ENCODE results near the gene GSE1.

GSE1 gene

DNA sequence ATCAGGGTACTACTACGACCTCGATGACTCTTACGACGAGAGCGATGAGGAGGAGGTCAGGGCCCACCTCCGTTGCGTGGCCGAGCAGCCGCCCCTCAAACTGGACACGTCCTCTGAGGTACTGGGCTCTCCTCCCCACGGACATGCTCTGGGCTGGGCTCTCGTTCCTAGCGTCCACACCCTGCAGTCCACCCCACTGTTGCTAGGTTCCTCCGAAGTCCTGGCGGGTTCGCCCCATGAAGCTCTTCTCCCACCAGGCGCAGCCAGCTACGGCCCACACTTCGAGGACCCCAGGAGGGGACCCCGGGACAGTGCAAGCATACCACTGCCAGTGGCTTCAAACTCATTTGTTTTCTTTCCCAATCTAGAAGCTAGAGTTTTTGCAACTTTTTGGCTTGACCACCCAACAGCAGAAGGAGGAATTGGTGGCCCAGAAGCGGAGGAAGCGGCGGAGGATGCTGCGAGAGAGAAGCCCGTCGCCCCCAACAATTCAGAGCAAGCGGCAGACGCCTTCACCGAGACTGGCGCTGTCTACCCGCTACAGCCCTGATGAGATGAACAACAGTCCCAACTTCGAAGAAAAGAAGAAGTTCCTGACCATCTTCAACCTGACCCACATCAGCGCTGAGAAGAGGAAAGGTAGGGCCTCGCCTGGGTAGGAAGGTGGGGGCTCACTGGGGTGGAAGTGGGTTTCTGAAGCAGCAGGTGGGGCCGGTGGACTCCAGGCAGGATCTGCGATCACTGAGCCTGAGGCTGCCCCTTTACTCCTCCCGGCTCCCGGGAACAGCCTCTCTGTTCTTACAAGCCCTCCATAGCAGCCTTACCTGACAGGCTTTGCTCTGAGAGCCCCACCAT, 50.1 kb downstream of the GSE1 start:
- DNase-seq: no peak

DNA sequence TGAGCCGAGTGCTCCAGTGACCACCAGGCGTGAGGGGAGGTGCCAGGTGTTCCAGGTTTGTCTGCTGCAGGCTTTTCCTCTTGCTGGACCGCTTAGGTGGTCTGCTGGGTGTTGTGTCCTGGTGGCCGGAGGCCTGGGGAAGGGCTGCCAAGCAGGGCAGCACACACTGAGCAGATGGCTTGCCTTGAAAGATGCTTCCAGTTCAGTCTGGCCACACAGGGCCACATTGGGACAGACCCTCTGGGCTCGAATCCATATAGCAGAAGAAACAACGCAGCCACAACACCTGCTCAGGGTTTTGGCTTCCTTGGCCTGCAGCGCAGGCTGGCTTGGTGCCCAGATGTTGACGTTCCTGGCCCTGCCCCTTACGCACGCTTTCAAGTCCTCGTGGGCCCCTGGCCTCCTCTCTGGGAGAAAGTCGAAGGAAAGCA, 50.8 kb downstream of the GSE1 start:
- DNase-seq: no peak

DNA sequence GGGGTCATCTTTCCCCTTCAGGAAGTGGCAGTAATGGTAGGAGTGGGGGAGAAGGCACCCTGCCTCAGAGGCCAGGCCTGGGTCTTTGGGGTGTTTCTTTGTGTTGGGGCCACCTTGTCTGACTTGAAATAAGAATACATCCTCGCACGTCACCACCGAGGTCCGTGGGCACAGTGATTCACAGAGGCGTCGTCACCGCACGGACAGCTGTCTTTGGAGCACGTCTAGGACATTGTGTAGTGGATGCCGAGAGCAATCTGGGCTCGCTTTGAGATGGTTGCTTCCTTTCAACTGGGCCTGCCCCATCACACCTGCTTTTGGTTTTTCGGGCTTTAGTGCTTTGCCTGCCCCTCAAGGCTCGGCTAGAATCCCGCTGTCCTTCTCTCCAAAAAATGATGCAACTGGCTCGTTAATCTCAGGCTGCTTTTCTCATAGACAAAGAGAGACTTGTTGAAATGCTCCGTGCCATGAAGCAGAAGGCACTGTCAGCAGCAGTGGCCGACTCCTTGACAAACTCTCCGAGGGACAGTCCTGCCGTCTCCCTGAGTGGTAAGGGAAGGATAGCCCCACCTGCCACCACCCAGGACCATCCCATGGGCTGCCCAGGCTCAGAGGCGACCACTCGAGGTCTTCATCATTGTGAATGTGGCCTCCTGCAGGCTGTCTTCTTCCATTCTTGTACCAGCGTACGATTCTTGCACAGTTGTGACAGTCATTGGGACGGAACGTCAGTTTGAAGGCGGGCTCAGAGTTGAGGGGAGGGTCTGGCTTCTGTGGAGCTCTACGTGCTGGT, 51.7 kb downstream of the GSE1 start:
- DNase-seq: no peak

DNA sequence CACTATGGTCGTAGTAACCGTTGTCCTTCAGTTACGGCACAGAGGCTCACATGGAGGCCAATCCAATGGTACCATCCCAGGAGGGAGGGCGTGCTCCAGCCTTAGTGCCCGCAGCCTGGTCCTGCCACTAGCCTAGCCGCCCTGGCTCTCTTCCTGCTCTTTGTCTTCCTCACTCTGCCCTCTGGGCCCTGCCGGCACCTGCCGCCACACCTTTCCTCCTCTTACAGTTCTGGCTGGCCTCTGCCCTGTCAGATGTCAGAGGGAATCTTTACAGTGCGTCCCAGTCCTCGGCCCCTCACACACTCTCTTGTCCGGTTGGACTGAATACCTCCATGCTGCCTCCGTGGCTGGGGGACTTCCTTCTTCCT, 52.2 kb downstream of the GSE1 start:
- no peak for DNase-seq

DNA sequence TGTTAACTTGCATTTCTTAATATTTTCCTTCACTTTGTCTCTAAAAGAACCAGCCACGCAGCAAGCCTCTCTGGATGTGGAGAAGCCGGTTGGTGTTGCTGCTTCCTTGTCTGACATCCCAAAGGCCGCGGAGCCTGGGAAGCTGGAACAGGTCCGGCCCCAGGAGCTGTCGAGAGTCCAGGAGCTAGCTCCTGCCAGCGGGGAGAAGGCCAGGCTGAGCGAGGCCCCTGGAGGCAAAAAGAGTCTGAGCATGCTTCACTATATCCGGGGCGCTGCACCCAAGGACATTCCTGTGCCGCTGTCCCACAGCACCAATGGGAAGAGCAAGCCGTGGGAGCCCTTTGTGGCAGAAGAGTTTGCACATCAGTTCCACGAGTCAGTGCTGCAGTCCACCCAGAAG, 52.8 kb downstream of the GSE1 start:
- DNase-seq: no peak

DNA sequence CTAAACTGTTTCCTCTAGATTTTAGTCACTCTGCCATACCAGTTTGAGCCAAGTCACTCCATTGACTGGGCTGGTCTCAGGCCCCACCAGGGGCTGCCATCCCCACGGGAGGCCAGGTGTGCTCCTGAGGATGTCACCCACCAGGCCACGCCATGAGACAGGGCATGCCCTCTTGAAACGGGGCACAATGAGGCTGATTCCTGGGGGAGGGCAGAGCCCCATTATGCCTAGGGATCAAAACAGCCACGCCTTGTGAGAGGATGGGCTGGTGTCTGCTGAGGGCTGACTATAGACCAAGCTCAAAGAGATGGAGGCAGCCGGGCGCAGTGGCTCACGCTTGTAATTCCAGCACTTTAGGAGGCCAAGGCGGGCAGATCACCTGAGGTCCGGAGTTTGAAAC, 54.1 kb downstream of the GSE1 start:
- DNase-seq: no peak

DNA sequence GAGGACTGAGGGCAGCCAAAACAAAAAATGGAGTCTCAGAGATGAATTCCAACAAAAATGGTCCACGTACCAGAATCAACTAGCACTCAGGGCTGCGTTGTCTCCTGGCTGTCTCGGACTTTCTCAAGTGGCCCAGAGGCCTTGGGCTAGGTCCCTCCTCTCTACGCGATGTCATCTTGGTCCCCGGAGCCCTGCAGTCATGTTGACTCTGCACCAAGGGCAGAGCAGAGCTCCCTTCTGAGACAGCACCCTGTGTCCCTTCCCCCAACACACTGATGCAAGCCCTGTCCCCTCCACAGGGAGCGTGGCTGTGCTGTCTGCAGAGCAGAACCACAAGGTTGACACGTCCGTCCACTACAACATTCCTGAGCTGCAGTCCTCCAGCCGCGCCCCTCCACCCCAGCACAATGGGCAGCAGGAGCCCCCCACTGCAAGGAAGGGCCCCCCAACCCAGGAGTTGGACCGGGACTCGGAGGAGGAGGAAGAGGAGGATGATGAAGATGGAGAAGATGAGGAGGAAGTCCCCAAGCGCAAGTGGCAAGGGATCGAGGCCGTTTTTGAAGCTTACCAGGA, 54.8 kb downstream of the GSE1 start:
- DNase-seq: no peak

DNA sequence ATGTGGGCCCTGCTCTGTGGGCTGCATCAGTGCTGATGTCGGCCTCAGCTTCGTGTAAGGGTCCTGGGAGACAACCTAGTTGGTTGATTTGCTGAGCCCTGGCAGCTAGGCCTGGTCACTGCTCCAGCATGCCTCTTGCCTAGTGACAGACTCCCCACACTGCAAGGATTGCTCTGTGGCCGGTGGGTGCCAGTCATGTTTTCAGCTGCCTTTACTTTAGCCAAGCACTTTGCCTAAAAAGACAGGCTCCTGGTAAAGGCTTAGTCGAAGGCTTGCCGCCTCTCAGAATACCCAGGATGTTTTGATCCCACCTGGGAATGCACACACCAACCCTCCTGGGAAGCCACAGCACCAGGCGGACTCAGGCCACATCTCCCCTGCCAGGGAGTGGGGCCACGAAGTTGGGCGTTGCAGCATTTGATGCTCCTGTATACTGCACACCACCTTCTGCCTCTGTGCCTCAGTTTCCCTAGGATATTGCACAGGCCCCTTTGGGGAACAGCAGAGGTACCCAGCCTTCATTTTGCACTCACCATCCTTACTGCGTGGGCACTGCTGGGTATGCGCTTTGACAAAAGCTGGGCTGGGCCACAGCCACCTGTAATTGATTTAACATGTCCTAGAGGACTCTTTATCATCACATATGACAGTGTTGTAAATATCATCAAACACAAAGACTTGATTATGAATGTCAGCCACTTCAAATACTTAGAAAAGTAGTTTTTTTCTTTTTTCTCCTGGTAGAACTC, 55.7 kb downstream of the GSE1 start:
- no peak for DNase-seq

DNA sequence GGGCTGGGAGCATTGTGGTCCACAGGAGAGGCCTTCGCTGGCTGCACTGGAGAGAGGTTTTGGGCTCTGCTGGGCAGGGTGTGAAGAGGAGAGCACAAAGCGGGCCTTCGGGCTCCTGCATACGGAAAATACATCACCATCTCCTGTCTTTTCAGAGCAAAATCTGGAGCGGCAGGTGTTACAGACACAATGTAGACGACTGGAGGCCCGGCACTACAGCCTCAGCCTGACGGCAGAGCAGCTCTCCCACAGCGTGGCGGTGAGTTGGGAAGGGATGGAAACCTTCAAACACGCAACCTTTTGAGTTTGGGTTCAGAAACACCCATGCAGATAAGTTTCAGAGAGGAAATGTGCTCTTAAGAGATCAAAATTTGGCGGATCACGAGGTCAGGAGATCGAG, 57.7 kb downstream of the GSE1 start:
- DNase-seq: no peak

DNA sequence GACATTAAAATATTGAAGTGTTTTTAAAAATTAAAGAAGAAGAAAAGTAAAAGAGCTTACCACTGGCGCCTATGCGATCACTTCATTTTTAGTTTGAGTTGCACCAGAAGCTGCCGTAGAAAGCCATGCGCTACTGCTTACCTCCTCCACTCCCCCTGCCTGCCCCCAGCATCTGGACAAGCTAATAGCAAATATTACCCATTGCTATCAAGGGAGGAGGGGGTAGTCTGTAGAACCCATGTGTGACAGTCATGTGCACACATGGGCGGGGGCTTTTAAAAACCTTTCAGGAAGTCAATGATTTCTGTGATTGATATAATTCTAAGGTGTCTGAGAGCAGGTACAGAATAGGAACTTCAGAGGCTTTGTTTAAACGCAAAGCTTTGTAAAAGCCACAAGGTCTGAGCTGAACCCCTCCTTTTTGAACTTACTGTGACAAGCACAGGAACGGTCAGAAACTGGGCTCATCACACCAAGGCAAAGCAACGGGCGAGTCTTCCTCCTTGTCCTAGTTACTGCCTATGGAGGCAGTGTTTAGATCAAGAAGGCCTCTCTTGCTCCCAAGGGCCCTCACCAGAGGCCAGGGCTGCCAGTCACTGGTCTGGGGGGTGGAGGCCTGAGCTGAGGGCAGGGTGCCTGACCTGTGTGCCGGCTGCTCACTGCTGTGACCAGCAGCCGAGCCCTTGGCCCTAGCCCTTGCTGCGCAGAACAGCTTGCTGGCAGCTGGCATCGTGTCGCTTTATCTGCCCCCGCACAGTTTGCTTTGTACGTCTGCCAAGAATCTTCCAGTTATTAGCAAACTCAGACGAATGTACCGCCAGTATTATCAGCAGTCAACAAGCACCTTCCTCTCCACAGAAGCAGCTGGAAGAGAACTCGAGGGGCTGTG, 60.7 kb downstream of the GSE1 start:
- DNase-seq: no peak

DNA sequence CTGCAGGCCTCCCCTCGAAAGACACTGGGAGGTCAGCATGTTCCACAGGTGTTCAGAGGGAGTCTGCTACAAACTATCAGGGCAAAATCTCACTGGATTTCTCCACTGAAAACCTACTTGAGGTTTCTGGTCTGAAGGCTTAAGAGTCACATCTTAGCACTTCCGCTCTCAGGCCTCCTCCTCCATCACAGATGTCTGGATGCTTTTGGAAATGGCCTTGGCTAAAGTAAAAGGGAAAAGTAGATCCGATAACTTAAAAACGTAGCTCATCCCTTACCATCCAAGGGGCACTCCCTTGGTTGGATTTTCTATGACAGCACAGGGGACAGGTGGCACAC, 61.3 kb downstream of the GSE1 start:
- no peak for DNase-seq

DNA sequence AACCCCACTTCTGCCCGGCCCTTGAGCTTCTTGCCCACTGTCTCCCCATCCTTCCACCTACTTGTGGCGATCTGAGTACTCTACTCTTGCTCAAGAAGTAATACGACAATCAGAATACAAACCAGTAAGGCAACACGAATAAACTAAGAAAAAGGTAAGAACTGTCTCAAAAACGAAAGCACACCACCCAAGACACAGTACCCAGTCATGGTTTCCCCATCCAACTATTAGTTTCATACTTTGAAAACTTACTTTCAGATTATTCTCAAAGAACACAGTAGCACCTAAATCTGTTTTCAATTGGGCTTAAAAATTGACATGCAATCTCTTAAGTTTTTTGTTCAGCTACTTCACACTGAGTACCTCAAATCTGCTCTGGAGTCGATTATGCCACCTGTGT, 61.7 kb downstream of the GSE1 start:
- no peak for DNase-seq

DNA sequence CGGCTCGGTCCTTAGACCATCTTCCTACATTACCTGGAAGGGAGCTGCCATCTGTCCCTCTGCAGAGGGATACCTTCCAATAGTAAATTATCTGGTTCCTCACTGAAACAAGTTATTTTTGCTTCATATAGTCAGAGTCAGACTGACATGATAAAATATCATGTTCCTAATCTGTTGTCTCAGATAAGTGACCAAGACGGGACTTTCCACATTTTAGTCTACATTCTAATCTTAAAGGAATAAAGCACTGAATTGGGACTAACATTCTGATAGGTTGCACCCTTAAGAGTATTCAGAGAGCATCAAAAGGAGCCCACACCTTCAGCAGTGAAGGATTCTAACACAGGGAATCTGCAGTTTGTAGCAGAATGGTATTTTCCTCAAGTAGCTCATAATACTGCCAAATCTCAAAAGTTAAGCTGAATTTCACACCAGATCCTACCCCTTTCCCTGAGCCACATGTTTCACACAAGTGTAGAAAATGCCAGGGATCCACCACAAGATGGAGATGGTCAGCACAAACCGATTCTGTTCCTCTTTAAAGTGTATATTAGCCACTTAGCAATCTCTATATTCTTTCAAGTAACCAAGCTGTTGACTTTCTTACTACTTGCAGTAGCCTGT, 62.2 kb downstream of the GSE1 start:
- DNase-seq: no peak

DNA sequence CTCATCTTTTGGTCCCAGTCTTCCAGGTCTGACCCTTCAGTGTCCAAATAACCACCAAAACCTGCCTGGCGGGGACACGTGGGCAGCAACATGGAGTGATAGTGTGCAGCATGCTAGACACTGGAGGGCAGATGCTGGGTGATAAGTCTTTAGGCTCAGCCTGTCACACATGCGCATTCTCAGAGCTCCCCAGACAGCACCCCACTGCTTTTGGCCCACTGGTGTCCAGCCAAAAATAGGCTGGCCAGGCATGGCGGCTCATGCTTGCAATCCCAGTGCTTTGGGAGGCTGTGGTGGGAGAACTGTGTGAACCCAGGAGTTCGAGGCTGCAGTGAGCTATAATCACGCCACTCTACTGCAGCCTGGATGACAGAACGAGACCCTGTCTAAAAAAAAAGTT, 63.3 kb downstream of the GSE1 start:
- no peak for DNase-seq

DNA sequence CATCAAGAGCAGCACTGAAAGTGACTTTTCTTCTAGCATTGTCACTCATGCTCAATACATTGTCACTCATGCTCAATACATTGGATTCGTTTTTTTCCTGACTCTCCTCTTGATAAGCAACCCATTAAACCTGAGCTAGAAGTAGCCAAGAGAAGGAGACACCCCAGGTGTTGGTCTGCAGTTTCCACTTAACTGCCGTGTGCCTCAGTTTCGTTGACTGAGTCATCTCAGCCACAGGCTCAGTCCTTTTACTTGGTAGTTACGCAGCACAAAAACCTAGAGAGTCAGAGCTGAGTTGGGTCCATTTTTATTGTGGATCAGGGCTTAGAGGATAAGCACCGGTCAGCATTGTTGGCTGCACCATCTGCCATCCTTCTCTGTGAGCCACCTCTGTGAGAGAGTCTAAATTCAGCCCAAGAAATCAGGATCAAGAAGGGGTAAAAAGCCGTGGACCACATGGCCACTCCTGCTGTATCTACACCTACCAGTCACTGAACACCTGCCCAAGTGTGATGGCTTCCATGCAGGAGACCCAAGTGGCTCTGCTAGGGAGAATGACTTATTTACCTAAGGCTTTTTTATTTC, 64.4 kb downstream of the GSE1 start:
- no peak for DNase-seq

DNA sequence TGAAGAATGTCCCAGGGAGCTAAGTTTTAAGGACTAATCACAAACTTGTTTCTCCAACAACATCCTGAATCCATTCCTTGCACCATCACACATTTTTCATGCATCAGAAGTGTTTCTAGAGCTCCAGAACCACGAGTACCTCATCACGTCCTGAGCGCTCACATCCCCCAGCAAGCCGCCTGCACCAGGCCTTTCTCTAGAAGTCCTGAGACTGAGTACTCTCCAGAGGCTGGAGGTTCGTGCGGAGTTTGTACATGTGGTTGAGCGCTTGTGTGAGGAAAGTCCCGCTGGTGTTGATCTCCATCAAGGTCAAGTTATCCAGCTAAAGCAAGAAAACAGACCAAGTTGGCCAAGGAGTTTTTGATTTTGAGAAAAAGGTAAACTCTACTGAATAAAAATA, 64.9 kb downstream of the GSE1 start:
- no peak for DNase-seq

DNA sequence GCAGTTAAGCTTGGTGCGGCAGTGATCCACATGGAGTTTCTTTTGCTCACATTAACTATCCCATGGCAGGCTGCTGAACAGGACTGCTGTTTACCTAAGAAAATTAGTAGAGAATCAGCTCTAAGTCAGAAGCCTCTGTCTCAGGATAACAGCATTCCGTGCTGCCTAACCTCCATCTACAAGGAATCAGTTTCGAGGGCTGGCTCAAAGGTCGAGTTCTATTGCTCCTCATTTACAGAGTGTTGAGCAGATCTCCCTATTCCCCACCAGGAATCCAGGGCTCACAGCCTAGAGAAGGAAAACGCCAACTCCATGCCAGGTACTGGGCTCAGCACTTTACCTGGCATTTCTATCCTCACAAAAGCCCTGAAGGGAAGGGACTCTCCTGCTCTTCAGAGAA, 65.7 kb downstream of the GSE1 start:
- no peak for DNase-seq

DNA sequence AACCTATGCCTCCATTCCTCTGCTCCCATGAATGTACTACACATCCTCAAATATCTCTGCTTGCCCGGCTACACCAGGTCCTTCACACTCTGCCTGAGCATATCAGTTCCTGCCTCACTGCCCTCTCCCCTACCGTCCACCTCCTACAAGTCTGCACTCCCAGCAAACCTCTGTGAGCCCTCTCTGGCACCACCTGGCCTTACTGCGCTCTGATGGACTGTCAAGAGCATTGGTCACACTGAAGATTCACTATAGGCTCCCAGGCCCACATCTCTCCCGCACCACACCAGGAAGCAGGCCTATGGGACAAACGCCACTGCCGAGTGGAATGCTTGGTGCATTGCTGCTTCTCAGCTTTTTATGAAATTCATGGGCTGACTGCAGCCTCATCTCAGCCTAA, 66.7 kb downstream of the GSE1 start:
- DNase-seq: no peak

DNA sequence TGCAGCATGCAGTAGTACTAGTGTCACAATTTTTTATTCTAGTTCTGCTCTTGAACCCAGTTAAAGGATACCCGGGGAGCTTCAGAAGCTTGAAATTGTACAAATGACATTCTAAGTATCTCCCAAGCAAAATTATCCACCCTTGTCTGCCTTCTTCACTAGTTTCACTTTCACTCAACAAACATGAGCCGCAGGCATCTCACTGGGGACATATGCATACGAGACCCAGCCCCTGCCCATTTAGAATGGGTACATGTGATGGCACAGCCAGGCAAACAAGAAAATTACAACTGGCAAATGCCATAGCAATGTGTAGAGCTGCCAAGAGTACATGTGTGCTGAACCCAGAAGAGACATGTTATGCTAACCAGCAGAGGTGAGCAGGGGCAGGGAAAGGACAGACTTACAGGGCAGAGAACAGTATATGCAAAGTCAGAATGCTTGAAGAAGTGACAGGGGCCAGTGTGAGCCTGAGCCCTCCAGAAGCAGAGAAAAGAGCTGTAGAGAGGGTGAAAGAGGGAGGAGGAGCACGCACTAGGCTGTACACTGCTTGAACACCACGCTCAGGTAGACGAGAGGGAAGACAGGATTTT, 67.3 kb downstream of the GSE1 start:
- no peak for DNase-seq

DNA sequence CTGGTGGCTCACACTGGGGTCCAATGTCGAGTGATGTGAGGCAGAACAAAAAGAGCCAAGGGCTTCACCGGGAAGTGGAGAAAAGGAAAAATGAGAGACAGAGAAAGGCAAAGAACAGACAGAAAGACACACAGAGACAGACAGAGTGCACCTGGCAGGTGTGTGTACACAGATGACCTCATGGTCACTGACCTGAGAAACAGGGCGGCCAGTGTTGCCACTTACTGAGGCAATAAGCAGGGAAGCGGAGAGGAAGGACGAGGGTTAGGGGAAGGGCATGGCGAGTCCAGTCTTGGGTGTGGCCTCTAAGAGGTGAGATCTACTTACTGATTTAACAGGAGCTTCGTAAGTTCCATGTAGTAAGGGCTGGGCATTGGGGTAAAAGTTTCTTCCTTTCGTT, 68.1 kb downstream of the GSE1 start:
- no peak for DNase-seq

DNA sequence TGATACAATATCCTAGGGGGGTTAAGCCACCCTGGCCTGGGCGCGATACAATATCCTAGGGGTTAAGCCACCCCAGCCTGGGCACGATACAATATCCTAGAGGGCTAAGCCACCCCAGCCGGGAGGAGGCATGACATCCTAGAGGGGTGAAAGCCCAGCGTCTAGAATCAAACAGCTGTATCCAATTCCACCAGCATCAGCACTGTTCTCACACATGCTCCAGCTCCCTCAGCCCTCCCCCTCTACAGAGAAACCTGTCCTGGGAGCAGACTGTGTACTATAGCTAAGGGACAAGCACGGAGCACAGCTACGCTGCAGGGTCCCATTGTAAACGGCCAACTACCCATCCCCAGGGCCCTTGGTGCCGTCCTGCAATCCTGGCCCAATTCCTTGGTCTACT, 69.4 kb downstream of the GSE1 start:
- no peak for DNase-seq

All from activated CD4-positive, alpha-beta T cell treated with anti-CD3 and anti-CD28 coated beads for 4 hours (primary cell).